Measurements from ENCODE around the gene APOC3. TPM values are rescaled to one million over a fixed set of nuclear protein-coding genes. Genes with fewer than 3 reads are reported as not detected.

APOC3 gene
- polyA plus RNA-seq, 4 donors = 273 to 10,182 (median 3,455) TPM

GRCh38 chr11:116821050-116821918, 8.4 kb upstream of the APOC3 start:
- H3K36me3 ChIP-seq (ENCODE audit: control insufficient read depth in 3 of 3, insufficient read depth in 2 of 3, low read depth in 1 of 3, low read length in 3 of 3) = peaks cover 0 to 41% (median 9%) of the 10 kb centered on the region in 3 donors
- peak overlapping the region in 2 of 3 donors; percentile 55 for H3K4me3 ChIP-seq (ENCODE audit: low read depth in 1 of 3, low read length in 3 of 3)
- DNase-seq (peak in 1 of 2 donors; percentile 11), FAIRE-seq (no peak)
- peak overlapping the region in 2 of 3 donors; percentile 89 to 94 for H3K27ac ChIP-seq (ENCODE audit: low read depth in 1 of 3, low read length in 2 of 3)
- WGBS, 3 donors = 89 to 94% (median 91%) methylated on average over 50 to 51 of the region's 51 CpGs
- no peaks in the 10 kb centered on the region for H3K27me3 ChIP-seq (ENCODE audit: control insufficient read depth in 3 of 3, insufficient read depth in 3 of 3, low read length in 3 of 3)
- peaks cover 0 to 38% (median 0%) of the 10 kb centered on the region in 3 donors for H3K4me1 ChIP-seq (ENCODE audit: control insufficient read depth in 3 of 3, insufficient read depth in 2 of 3, low read depth in 1 of 3, low read length in 2 of 3)
- peaks cover 0 to 5% of the 10 kb centered on the region in 2 donors for H3K9me3 ChIP-seq (ENCODE audit: control insufficient read depth in 2 of 2, insufficient read depth in 1 of 2, low read depth in 1 of 2, low read length in 1 of 2)

- WGBS, 3 donors = 74 to 78% (median 75%) methylated on average over 5 of the region's 5 CpGs
- H3K27ac ChIP-seq (ENCODE audit: low read depth in 1 of 3, low read length in 2 of 3) = peak overlapping the region in 2 of 3 donors; percentile 89 to 94
- FAIRE-seq = no peak
- peak in 1 of 2 donors; percentile 16 for DNase-seq
- no peaks in the 10 kb centered on the region for H3K27me3 ChIP-seq (ENCODE audit: control insufficient read depth in 3 of 3, insufficient read depth in 3 of 3, low read length in 3 of 3)
- H3K4me1 ChIP-seq (ENCODE audit: control insufficient read depth in 3 of 3, insufficient read depth in 2 of 3, low read depth in 1 of 3, low read length in 2 of 3) = peaks cover 0 to 51% (median 5%) of the 10 kb centered on the region in 3 donors
- H3K36me3 ChIP-seq (ENCODE audit: control insufficient read depth in 3 of 3, insufficient read depth in 2 of 3, low read depth in 1 of 3, low read length in 3 of 3) = peaks cover 0 to 41% (median 9%) of the 10 kb centered on the region in 3 donors
- peak overlapping the region in 2 of 3 donors; percentile 55 for H3K4me3 ChIP-seq (ENCODE audit: low read depth in 1 of 3, low read length in 3 of 3)
- peaks cover 0 to 5% of the 10 kb centered on the region in 2 donors for H3K9me3 ChIP-seq (ENCODE audit: control insufficient read depth in 2 of 2, insufficient read depth in 1 of 2, low read depth in 1 of 2, low read length in 1 of 2)
Observed at GRCh38 chr11:116822575-116822974, 7.1 kb upstream of the APOC3 start.

GRCh38 chr11:116823031-116823843, 6.5 kb upstream of the APOC3 start, which contains the start of gene APOA4:
Gene APOA4 (minus strand): TSS chr11:116823304. CDS start chr11:116823191, 113 bp downstream.
- FAIRE-seq (no peak), DNase-seq (peak; percentile 85 to 88)
- WGBS, 3 donors = 36 to 69% (median 51%) methylated on average over 14 to 16 of the region's 16 CpGs
- Histone ChIP-seq H3K27ac (ENCODE audit: low read depth in 1 of 3, low read length in 2 of 3) (peak within 1 kb of the TSS in 2 of 3 donors; percentile 89 to 94), H3K9me3 (ENCODE audit: control insufficient read depth in 2 of 2, insufficient read depth in 1 of 2, low read depth in 1 of 2, low read length in 1 of 2) (peaks cover 0 to 5% of the 10 kb centered on the region in 2 donors), H3K36me3 (ENCODE audit: control insufficient read depth in 3 of 3, insufficient read depth in 2 of 3, low read depth in 1 of 3, low read length in 3 of 3) (peaks cover 0 to 41% (median 9%) of the 10 kb centered on the region in 3 donors), H3K27me3 (ENCODE audit: control insufficient read depth in 3 of 3, insufficient read depth in 3 of 3, low read length in 3 of 3) (no peaks in the 10 kb centered on the region), H3K4me3 (ENCODE audit: low read depth in 1 of 3, low read length in 3 of 3) (peak within 1 kb of the TSS in 2 of 3 donors; percentile 55), H3K4me1 (ENCODE audit: control insufficient read depth in 3 of 3, insufficient read depth in 2 of 3, low read depth in 1 of 3, low read length in 2 of 3) (peaks cover 0 to 58% (median 6%) of the 10 kb centered on the region in 3 donors)

- FAIRE-seq = no peak
- Histone ChIP-seq H3K4me1 (ENCODE audit: control insufficient read depth in 3 of 3, insufficient read depth in 2 of 3, low read depth in 1 of 3, low read length in 2 of 3) (peaks cover 5 to 75% (median 9%) of the 10 kb centered on the region in 3 donors), H3K36me3 (ENCODE audit: control insufficient read depth in 3 of 3, insufficient read depth in 2 of 3, low read depth in 1 of 3, low read length in 3 of 3) (peaks cover 0 to 26% (median 9%) of the 10 kb centered on the region in 3 donors), H3K9me3 (ENCODE audit: control insufficient read depth in 2 of 2, insufficient read depth in 1 of 2, low read depth in 1 of 2, low read length in 1 of 2) (peaks cover 0 to 5% of the 10 kb centered on the region in 2 donors), H3K27me3 (ENCODE audit: control insufficient read depth in 3 of 3, insufficient read depth in 3 of 3, low read length in 3 of 3) (no peaks in the 10 kb centered on the region), H3K27ac (ENCODE audit: low read depth in 1 of 3, low read length in 2 of 3) (peak overlapping the region in 2 of 3 donors; percentile 85 to 93), H3K4me3 (ENCODE audit: low read depth in 1 of 3, low read length in 3 of 3) (no peak overlapping the region)
- 78 to 84% (median 81%) methylated on average over 5 of the region's 5 CpGs for WGBS, 3 donors
- no peak for DNase-seq
Observed at GRCh38 chr11:116825434-116825833, 4.3 kb upstream of the APOC3 start.

- FAIRE-seq (no peak), DNase-seq (peak; percentile 26 to 81)
- 48 to 72% (median 62%) methylated on average over 22 of the region's 22 CpGs for WGBS, 3 donors
- peaks cover 0 to 19% (median 4%) of the 10 kb centered on the region in 3 donors for H3K36me3 ChIP-seq (ENCODE audit: control insufficient read depth in 3 of 3, insufficient read depth in 2 of 3, low read depth in 1 of 3, low read length in 3 of 3)
- H3K27me3 ChIP-seq (ENCODE audit: control insufficient read depth in 3 of 3, insufficient read depth in 3 of 3, low read length in 3 of 3) = no peaks in the 10 kb centered on the region
- peak overlapping the region; percentile 7 to 93 (median 85) for H3K27ac ChIP-seq (ENCODE audit: low read depth in 1 of 3, low read length in 2 of 3)
- peaks cover 0 to 5% of the 10 kb centered on the region in 2 donors for H3K9me3 ChIP-seq (ENCODE audit: control insufficient read depth in 2 of 2, insufficient read depth in 1 of 2, low read depth in 1 of 2, low read length in 1 of 2)
- H3K4me3 ChIP-seq (ENCODE audit: low read depth in 1 of 3, low read length in 3 of 3) = no peak overlapping the region
- peaks cover 5 to 77% (median 9%) of the 10 kb centered on the region in 3 donors for H3K4me1 ChIP-seq (ENCODE audit: control insufficient read depth in 3 of 3, insufficient read depth in 2 of 3, low read depth in 1 of 3, low read length in 2 of 3)
Observed at GRCh38 chr11:116825854-116826750, 3.6 kb upstream of the APOC3 start.

GRCh38 chr11:116826751-116827431, 2.8 kb upstream of the APOC3 start:
- Histone ChIP-seq H3K4me1 (ENCODE audit: control insufficient read depth in 3 of 3, insufficient read depth in 2 of 3, low read depth in 1 of 3, low read length in 2 of 3) (peaks cover 5 to 82% (median 9%) of the 10 kb centered on the region in 3 donors), H3K27me3 (ENCODE audit: control insufficient read depth in 3 of 3, insufficient read depth in 3 of 3, low read length in 3 of 3) (no peaks in the 10 kb centered on the region), H3K4me3 (ENCODE audit: low read depth in 1 of 3, low read length in 3 of 3) (no peak overlapping the region), H3K9me3 (ENCODE audit: control insufficient read depth in 2 of 2, insufficient read depth in 1 of 2, low read depth in 1 of 2, low read length in 1 of 2) (no peaks in the 10 kb centered on the region), H3K36me3 (ENCODE audit: control insufficient read depth in 3 of 3, insufficient read depth in 2 of 3, low read depth in 1 of 3, low read length in 3 of 3) (peaks cover 0 to 15% (median 0%) of the 10 kb centered on the region in 3 donors), H3K27ac (ENCODE audit: low read depth in 1 of 3, low read length in 2 of 3) (peak overlapping the region; percentile 14 to 99 (median 93))
- FAIRE-seq = no peak
- WGBS, 3 donors = 35 to 66% (median 50%) methylated on average over 9 of the region's 9 CpGs
- peak; percentile 88 to 95 for DNase-seq

- Histone ChIP-seq H3K4me1 (ENCODE audit: control insufficient read depth in 3 of 3, insufficient read depth in 2 of 3, low read depth in 1 of 3, low read length in 2 of 3) (peaks cover 5 to 86% (median 11%) of the 10 kb centered on the region in 3 donors), H3K4me3 (ENCODE audit: low read depth in 1 of 3, low read length in 3 of 3) (no peak overlapping the region), H3K27me3 (ENCODE audit: control insufficient read depth in 3 of 3, insufficient read depth in 3 of 3, low read length in 3 of 3) (no peaks in the 10 kb centered on the region), H3K36me3 (ENCODE audit: control insufficient read depth in 3 of 3, insufficient read depth in 2 of 3, low read depth in 1 of 3, low read length in 3 of 3) (peaks cover 0 to 15% (median 0%) of the 10 kb centered on the region in 3 donors), H3K27ac (ENCODE audit: low read depth in 1 of 3, low read length in 2 of 3) (peak overlapping the region; percentile 14 to 99 (median 93)), H3K9me3 (ENCODE audit: control insufficient read depth in 2 of 2, insufficient read depth in 1 of 2, low read depth in 1 of 2, low read length in 1 of 2) (no peaks in the 10 kb centered on the region)
- DNase-seq = peak in 1 of 2 donors; percentile 12
- no peak for FAIRE-seq
- 84 to 93% (median 92%) methylated on average over 6 of the region's 6 CpGs for WGBS, 3 donors
Observed at GRCh38 chr11:116827461-116827860, 2.2 kb upstream of the APOC3 start.

All from small intestine (tissue), 7 donors.